CD4-positive, alpha-beta T cell (primary cell): ENCODE measurements around the gene KLC3. TPM values are rescaled to one million over a fixed set of nuclear protein-coding genes. Genes with fewer than 3 reads are reported as not detected.

Experiments
- ATAC-seq: fragments of 200-7000 bp; cut with Tn5 transposase; one replicate; pipeline ENCODE4 v1.10.0; 2022; ENCODE audit warnings: mild to moderate bottlenecking; ENCODE audit not compliant: poor library complexity
- CTCF ChIA-PET: fragments of 350-600 bp; sonication (Branson Sonifier 250); formaldehyde crosslinking; loops from one replicate; lab custom pipeline; 2021; ENCODE audit warnings: antibody characterized with exemption, inconsistent platforms; lab: Charles Lee
- POLR2A ChIA-PET: fragments of 350-600 bp; sonication (Branson Sonifier 250); formaldehyde crosslinking; loops from one replicate; lab custom pipeline; 2021; ENCODE audit warnings: antibody characterized with exemption, inconsistent platforms; lab: Charles Lee
- DNase-seq, 14 experiments: peaks; one replicate each; pipeline ENCODE4 v3.0.0-alpha.2; 2013 to 2020; ENCODE audit warnings: mixed read lengths in 2 of 14
- H3K27ac ChIP-seq, 2 donors: one replicate each; pipeline versions ENCODE4 v1.5.1 to v1.7.0; 2013; ENCODE audit warnings: low read length in 2 of 2, low read depth in 1 of 2, mild to moderate bottlenecking in 1 of 2
- H3K27me3 ChIP-seq, 2 experiments: 1 replicate in 1 of 2; 2 replicates in 1 of 2; pipeline versions ENCODE4 v1.6.1 to v1.7.0; 2013; ENCODE audit warnings: low read length in 2 of 2, control low read depth in 1 of 2, mild to moderate bottlenecking in 1 of 2, moderate library complexity in 1 of 2; ENCODE audit not compliant: insufficient read depth in 2 of 2, control insufficient read depth in 1 of 2
- H3K36me3 ChIP-seq: one replicate; pipeline ENCODE4 v1.6.1; 2013; ENCODE audit warnings: low read length, control low read depth; ENCODE audit not compliant: insufficient read depth
- H3K4me1 ChIP-seq: one replicate; pipeline ENCODE4 v1.6.1; 2013; ENCODE audit warnings: low read length, control low read depth; ENCODE audit not compliant: insufficient read depth
- H3K4me3 ChIP-seq: one replicate; pipeline ENCODE4 v1.5.1; 2013; ENCODE audit warnings: mild to moderate bottlenecking, low read length, moderate library complexity
- H3K9me3 ChIP-seq, 2 experiments: 1 replicate in 1 of 2; 2 replicates in 1 of 2; pipeline versions ENCODE4 v1.6.1 to v1.7.0; 2013; ENCODE audit warnings: low read length in 2 of 2, mild to moderate bottlenecking in 2 of 2, control low read depth in 1 of 2, moderate library complexity in 1 of 2; ENCODE audit not compliant: control insufficient read depth in 1 of 2, insufficient read depth in 1 of 2
- H3K27ac Mint-ChIP-seq: one replicate; pipeline ENCODE4 v1.8.0; 2020; ENCODE audit warnings: mixed read lengths
- H3K27me3 Mint-ChIP-seq: one replicate; pipeline ENCODE4 v1.8.0; 2021; ENCODE audit warnings: mixed read lengths
- H3K36me3 Mint-ChIP-seq: one replicate; pipeline ENCODE4 v1.8.0; 2021; ENCODE audit warnings: low read depth, mixed read lengths
- H3K4me1 Mint-ChIP-seq: one replicate; pipeline ENCODE4 v1.8.0; 2021; ENCODE audit warnings: low read depth, mixed read lengths
- H3K4me3 Mint-ChIP-seq: one replicate; pipeline ENCODE4 v1.8.0; 2020; ENCODE audit warnings: mild to moderate bottlenecking, mixed read lengths
- H3K9me3 Mint-ChIP-seq: one replicate; pipeline ENCODE4 v1.8.0; 2020; ENCODE audit warnings: mixed read lengths
- intact Hi-C, 2 experiments: fragments of 100-400 bp; cut with DNase I in 1 of 2; cut with micrococcal nuclease in 1 of 2; formaldehyde crosslinking; loops; one replicate each; pipeline versions ENCODE4 v1.15.1 to v1.9.0; 2023 to 2025; cut with DNase I, micrococcal nuclease
- total RNA-seq, 174 experiments: library from RNA in 2 of 174; stranded (reverse) in 2 of 174; gene quantifications; one replicate each; pipeline ENCODE4 v1.2.3 and lab custom pipeline; 2021 to 2026
- TF ChIP-seq, protein P1 (sequence below): fragments of 200-600 bp; IDR thresholded peaks from one replicate; pipeline ENCODE4 v1.8.0; 2022; ENCODE audit warnings: antibody characterized with exemption, mild to moderate bottlenecking

The KLC3 gene
- total RNA-seq, 2 experiments from 2014 or later = not detected

DNA sequence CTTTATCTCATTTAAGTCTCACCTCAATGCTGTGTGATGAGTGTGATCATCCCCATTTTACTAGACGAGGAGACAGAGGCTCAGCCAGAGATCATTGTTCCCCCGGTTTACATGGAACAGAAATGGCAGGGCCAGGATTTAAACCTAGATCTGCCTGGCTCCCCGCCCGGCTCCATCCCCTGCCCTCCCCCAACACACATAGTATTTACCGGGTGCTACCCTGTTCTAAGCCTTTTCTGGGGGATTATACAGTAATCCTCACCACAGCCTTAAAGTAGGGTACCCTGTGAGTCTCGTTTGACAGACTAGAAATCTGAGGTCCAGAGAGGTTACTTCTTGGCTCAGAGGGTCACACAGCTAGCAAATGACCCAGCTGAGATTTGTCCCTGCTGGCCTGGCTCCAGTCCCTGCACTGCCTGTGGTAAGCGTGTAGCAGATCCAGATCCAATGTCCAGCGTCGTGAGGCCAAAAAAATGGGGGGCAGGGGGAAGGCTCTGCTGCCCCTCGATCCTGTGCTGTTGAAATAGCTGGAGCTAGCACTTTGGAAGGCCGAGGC lies 3.8 kb upstream of the KLC3 start:
- intact Hi-C loops = no loop called here
- H3K36me3 Mint-ChIP-seq = no peaks in the 10 kb centered on the region
- TF ChIP-seq, protein P1, sequence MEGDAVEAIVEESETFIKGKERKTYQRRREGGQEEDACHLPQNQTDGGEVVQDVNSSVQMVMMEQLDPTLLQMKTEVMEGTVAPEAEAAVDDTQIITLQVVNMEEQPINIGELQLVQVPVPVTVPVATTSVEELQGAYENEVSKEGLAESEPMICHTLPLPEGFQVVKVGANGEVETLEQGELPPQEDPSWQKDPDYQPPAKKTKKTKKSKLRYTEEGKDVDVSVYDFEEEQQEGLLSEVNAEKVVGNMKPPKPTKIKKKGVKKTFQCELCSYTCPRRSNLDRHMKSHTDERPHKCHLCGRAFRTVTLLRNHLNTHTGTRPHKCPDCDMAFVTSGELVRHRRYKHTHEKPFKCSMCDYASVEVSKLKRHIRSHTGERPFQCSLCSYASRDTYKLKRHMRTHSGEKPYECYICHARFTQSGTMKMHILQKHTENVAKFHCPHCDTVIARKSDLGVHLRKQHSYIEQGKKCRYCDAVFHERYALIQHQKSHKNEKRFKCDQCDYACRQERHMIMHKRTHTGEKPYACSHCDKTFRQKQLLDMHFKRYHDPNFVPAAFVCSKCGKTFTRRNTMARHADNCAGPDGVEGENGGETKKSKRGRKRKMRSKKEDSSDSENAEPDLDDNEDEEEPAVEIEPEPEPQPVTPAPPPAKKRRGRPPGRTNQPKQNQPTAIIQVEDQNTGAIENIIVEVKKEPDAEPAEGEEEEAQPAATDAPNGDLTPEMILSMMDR = no peak
- POLR2A ChIA-PET = no interaction called here
- H3K27me3 Mint-ChIP-seq = peaks cover 34% of the 10 kb centered on the region
- Histone ChIP-seq H3K36me3 (no peaks in the 10 kb centered on the region), H3K4me3 (no peak overlapping the region), H3K4me1 (peaks cover 16% of the 10 kb centered on the region), H3K27ac (no peak overlapping the region), H3K9me3 (no peaks in the 10 kb centered on the region), H3K27me3 (peaks cover 22 to 24% of the 10 kb centered on the region in 2 experiments)
- no peaks in the 10 kb centered on the region for H3K9me3 Mint-ChIP-seq
- H3K4me1 Mint-ChIP-seq = no peaks in the 10 kb centered on the region
- no peak overlapping the region for H3K27ac Mint-ChIP-seq
- H3K4me3 Mint-ChIP-seq = no peak overlapping the region
- ATAC-seq (no peak), DNase-seq (no peak)
- CTCF ChIA-PET = interaction anchor here (0.7 kb wide), 1 partner anchor 288 kb away, joined by 3 read pairs; no protein-coding TSS in a partner anchor

DNA sequence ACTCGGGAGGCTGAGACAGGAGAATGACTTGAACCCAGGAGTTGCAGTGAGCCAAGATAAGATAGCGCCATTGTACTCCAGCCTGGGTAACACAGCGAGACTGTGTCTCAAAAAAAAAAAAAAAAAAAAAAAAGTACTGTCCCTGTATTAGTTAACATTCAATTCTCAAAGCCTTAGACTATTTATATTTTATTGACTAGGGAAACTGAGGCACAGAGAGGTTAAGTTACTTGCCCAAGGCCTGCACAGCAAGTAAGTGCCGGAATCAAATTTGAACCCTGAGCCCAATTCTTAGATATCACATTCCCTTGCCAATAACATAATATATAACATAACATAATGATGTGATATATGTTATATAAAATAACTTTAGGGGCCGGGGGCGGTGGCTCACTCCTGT lies 921 bp upstream of the KLC3 start:
- Histone ChIP-seq H3K27me3 (peaks cover 32 to 33% of the 10 kb centered on the region in 2 experiments), H3K27ac (no peak overlapping the region), H3K4me3 (no peak overlapping the region), H3K4me1 (peaks cover 16% of the 10 kb centered on the region), H3K9me3 (no peaks in the 10 kb centered on the region), H3K36me3 (no peaks in the 10 kb centered on the region)
- Mint-ChIP-seq H3K27me3 (peaks cover 41% of the 10 kb centered on the region), H3K4me3 (no peak overlapping the region), H3K9me3 (no peaks in the 10 kb centered on the region), H3K4me1 (no peaks in the 10 kb centered on the region), H3K36me3 (no peaks in the 10 kb centered on the region), H3K27ac (no peak overlapping the region)
- ATAC-seq (no peak), DNase-seq (no peak)
- TF ChIP-seq, protein P1 = no peak
- ChIA-PET CTCF (no interaction called here), POLR2A (no interaction called here)
- intact Hi-C loops = loop anchor here in 1 of 2 experiments (2.0 kb wide), 1 partner anchor 323 kb away; no protein-coding TSS in a partner anchor

GRCh38 chr19:45340899-45341453 lies 426 bp downstream of the KLC3 start:
- intact Hi-C loops = no loop called here
- H3K27me3 Mint-ChIP-seq = peaks cover 49% of the 10 kb centered on the region
- ChIA-PET CTCF (no interaction called here), POLR2A (no interaction called here)
- no peaks in the 10 kb centered on the region for H3K4me1 Mint-ChIP-seq
- TF ChIP-seq, protein P1 = no peak
- no peak overlapping the region for H3K27ac Mint-ChIP-seq
- Histone ChIP-seq H3K9me3 (no peaks in the 10 kb centered on the region), H3K27ac (no peak overlapping the region), H3K27me3 (peaks cover 39 to 43% of the 10 kb centered on the region in 2 experiments), H3K4me1 (peaks cover 16% of the 10 kb centered on the region), H3K36me3 (no peaks in the 10 kb centered on the region), H3K4me3 (no peak overlapping the region)
- no peak overlapping the region for H3K4me3 Mint-ChIP-seq
- DNase-seq (peak in 3 of 14 experiments; percentile 4 to 46 (median 25)), ATAC-seq (peak; percentile 35)
- no peaks in the 10 kb centered on the region for H3K36me3 Mint-ChIP-seq
- no peaks in the 10 kb centered on the region for H3K9me3 Mint-ChIP-seq
